HFFc6 (cell line): ENCODE measurements around the gene PDE6H. TPM values are rescaled to one million over a fixed set of nuclear protein-coding genes. Genes with fewer than 3 reads are reported as not detected.

Source experiments
- DNase-seq: peaks from one replicate; pipeline ENCODE4 v3.0.0-alpha.2; 2018
- H3K27ac Mint-ChIP-seq: 2 replicates; pipeline ENCODE4 v1.8.0; 2020; ENCODE audit warnings: mild to moderate bottlenecking, mixed read lengths
- H3K27me3 Mint-ChIP-seq: 2 replicates; pipeline ENCODE4 v1.8.0; 2021; ENCODE audit warnings: mild to moderate bottlenecking, moderate library complexity, mixed read lengths; ENCODE audit not compliant: insufficient read depth
- H3K36me3 Mint-ChIP-seq: 2 replicates; pipeline ENCODE4 v1.8.0; 2021; ENCODE audit warnings: low read depth, mixed read lengths
- H3K4me1 Mint-ChIP-seq: 2 replicates; pipeline ENCODE4 v1.8.0; 2020; ENCODE audit warnings: low read depth, mixed read lengths
- H3K4me3 Mint-ChIP-seq: 2 replicates; pipeline ENCODE4 v1.8.0; 2020; ENCODE audit warnings: mild to moderate bottlenecking, moderate library complexity, mixed read lengths
- H3K9me3 Mint-ChIP-seq: 2 replicates; pipeline ENCODE4 v1.8.0; 2020; ENCODE audit warnings: mild to moderate bottlenecking, mixed read lengths
- CTCF ChIP-seq: fragments of 200-600 bp; sonication (generic); IDR thresholded peaks from 2 replicates; pipeline ENCODE4 v1.5.0; 2021; ENCODE audit warnings: antibody characterized with exemption, mild to moderate bottlenecking
- total RNA-seq, 6 experiments: library from RNA; stranded (reverse); fragmentation: NEBNext Ultra II Directional; extraction: Animal tissue kit (Norgen Biotek cat#: 25700); gene quantifications; 2 replicates in 1 of 6; 3 replicates in 5 of 6; pipeline ENCODE4 v1.2.3, GENCODE V29; 2021

The PDE6H gene
- total RNA-seq, 6 experiments from 2014 or later, result not detected

- Mint-ChIP-seq H3K4me1 (no peaks in the 10 kb centered on the region), H3K27me3 (peaks cover 20% of the 10 kb centered on the region), H3K4me3 (no peak overlapping the region), H3K27ac (no peak overlapping the region), H3K36me3 (no peaks in the 10 kb centered on the region), H3K9me3 (no peaks in the 10 kb centered on the region)
- no peak for DNase-seq
- TF ChIP-seq CTCF, result no peak
These were observed 29.0 kb downstream of the PDE6H start for GRCh38 chr12:15001733-15002382.

- Mint-ChIP-seq H3K9me3 (no peaks in the 10 kb centered on the region), H3K36me3 (no peaks in the 10 kb centered on the region), H3K4me1 (no peaks in the 10 kb centered on the region), H3K4me3 (no peak overlapping the region), H3K27me3 (peaks cover 14% of the 10 kb centered on the region), H3K27ac (no peak overlapping the region)
- TF ChIP-seq CTCF, result no peak
- DNase-seq, result no peak
These were observed 31.6 kb downstream of the PDE6H start for GRCh38 chr12:15004421-15004820.

- H3K27me3 Mint-ChIP-seq, result peaks cover 11% of the 10 kb centered on the region; the same call in 1 of the 2 replicates
- H3K27ac Mint-ChIP-seq, result no peak overlapping the region
- no peak overlapping the region for H3K4me3 Mint-ChIP-seq
- H3K36me3 Mint-ChIP-seq, result no peaks in the 10 kb centered on the region
- DNase-seq, result no peak
- TF ChIP-seq CTCF, result no peak
- no peaks in the 10 kb centered on the region for H3K4me1 Mint-ChIP-seq
- H3K9me3 Mint-ChIP-seq, result no peaks in the 10 kb centered on the region
These were observed 32.2 kb downstream of the PDE6H start for GRCh38 chr12:15005064-15005463.

- Mint-ChIP-seq H3K9me3 (no peaks in the 10 kb centered on the region), H3K27ac (no peak overlapping the region), H3K4me1 (no peaks in the 10 kb centered on the region), H3K4me3 (no peak overlapping the region), H3K27me3 (peaks cover 10% of the 10 kb centered on the region; the same call in 1 of the 2 replicates), H3K36me3 (no peaks in the 10 kb centered on the region)
- no peak for DNase-seq
- no peak for TF ChIP-seq CTCF
These were observed 34.7 kb downstream of the PDE6H start for GRCh38 chr12:15007551-15007950.

GRCh38 chr12:15011162-15011561 is 38.3 kb downstream of the PDE6H start:
- Mint-ChIP-seq H3K27ac (no peak overlapping the region), H3K9me3 (no peaks in the 10 kb centered on the region), H3K27me3 (peaks cover 2% of the 10 kb centered on the region; the same call in 1 of the 2 replicates), H3K4me3 (no peak overlapping the region), H3K36me3 (no peaks in the 10 kb centered on the region), H3K4me1 (no peaks in the 10 kb centered on the region)
- peak; percentile 23; the same call in 1 of the 2 replicates for TF ChIP-seq CTCF
- DNase-seq, result no peak
